HG02571 (cell line): ENCODE measurements around the gene TMEM44.
"Not testable (repeated sequence)": the region's sequence is repeated elsewhere in the genome, so short reads cannot be mapped to it uniquely, and the experiment has no call there.

Experiments
- ATAC-seq: cut with Tn5 transposase; IDR thresholded peaks from one replicate; pipeline ENCODE4 v1.9.1; 2021; ENCODE audit warnings: mild to moderate bottlenecking, moderate library complexity; ENCODE audit not compliant: unreplicated experiment

TMEM44 gene

GRCh38 chr3:194642769-194643168 lies 9.6 kb upstream of the TMEM44 start:
- ATAC-seq = no peak

GRCh38 chr3:194640829-194641228 lies 7.6 kb upstream of the TMEM44 start:
- ATAC-seq = no peak

- no peak for ATAC-seq
These were observed 5.9 kb upstream of the TMEM44 start for GRCh38 chr3:194638991-194639605.

GRCh38 chr3:194637541-194638400 lies 4.6 kb upstream of the TMEM44 start:
- ATAC-seq = no peak

- ATAC-seq = no peak
These were observed 3.8 kb upstream of the TMEM44 start for GRCh38 chr3:194637066-194637465.

- peak; percentile 44 for ATAC-seq
These were observed 340 bp downstream of the TMEM44 start for GRCh38 chr3:194632809-194633348.

- no peak for ATAC-seq
These were observed 902 bp downstream of the TMEM44 start for GRCh38 chr3:194632226-194632808.

- ATAC-seq = no peak
These were observed 1.5 kb downstream of the TMEM44 start for GRCh38 chr3:194631696-194632095.

GRCh38 chr3:194630681-194631080 lies 2.5 kb downstream of the TMEM44 start:
- ATAC-seq = not testable (repeated sequence)

- ATAC-seq = no peak
These were observed 8.3 kb downstream of the TMEM44 start for GRCh38 chr3:194624956-194625355.

- ATAC-seq = no peak
These were observed 9.5 kb downstream of the TMEM44 start for GRCh38 chr3:194623449-194624290.

- ATAC-seq = no peak
These were observed 10.4 kb downstream of the TMEM44 start for GRCh38 chr3:194622621-194623340.

GRCh38 chr3:194621947-194622346 lies 11.3 kb downstream of the TMEM44 start:
- no peak for ATAC-seq

- ATAC-seq = no peak
These were observed 13.0 kb downstream of the TMEM44 start for GRCh38 chr3:194620196-194620595.

GRCh38 chr3:194619741-194620140 lies 13.5 kb downstream of the TMEM44 start:
- ATAC-seq = no peak

GRCh38 chr3:194618858-194619608 lies 14.2 kb downstream of the TMEM44 start:
- ATAC-seq = no peak

- no peak for ATAC-seq
These were observed 15.4 kb downstream of the TMEM44 start for GRCh38 chr3:194617827-194618226.

- ATAC-seq = no peak
These were observed 16.0 kb downstream of the TMEM44 start for GRCh38 chr3:194617143-194617671.

- ATAC-seq = no peak
These were observed 18.0 kb downstream of the TMEM44 start for GRCh38 chr3:194615226-194615625.
